Upper lobe of right lung (tissue), 1 donor: ENCODE measurements around the gene TMEM138. TPM values are rescaled to one million over a fixed set of nuclear protein-coding genes. Genes with fewer than 3 reads are reported as not detected.
A peak's percentile ranks its signal among the peaks of the same experiment; 100 is the strongest.

Source experiments
- ATAC-seq: fragments of 200-7000 bp; cut with Tn5 transposase; one replicate; pipeline ENCODE4 v1.9.1; 2020; ENCODE audit warnings: mild to moderate bottlenecking, moderate library complexity
- DNase-seq: peaks from one replicate; pipeline ENCODE4 v3.0.0-alpha.2; 2020
- H3K27ac ChIP-seq: fragments of 200-600 bp; one replicate; pipeline ENCODE4 v1.8.0; 2022
- H3K27me3 ChIP-seq: fragments of 200-600 bp; one replicate; pipeline ENCODE4 v1.8.0; 2022; ENCODE audit warnings: mild to moderate bottlenecking
- H3K36me3 ChIP-seq: fragments of 200-600 bp; one replicate; pipeline ENCODE4 v1.8.0; 2022
- H3K4me1 ChIP-seq: fragments of 200-600 bp; one replicate; pipeline ENCODE4 v1.8.0; 2022
- H3K4me3 ChIP-seq: fragments of 200-600 bp; one replicate; pipeline ENCODE4 v1.8.0; 2022; ENCODE audit warnings: mild to moderate bottlenecking
- H3K9me3 ChIP-seq: fragments of 200-600 bp; one replicate; pipeline ENCODE4 v1.8.0; 2022
- intact Hi-C: fragments of 100-400 bp; cut with DNase I; formaldehyde crosslinking; loops from one replicate; pipeline ENCODE4 v1.11.0; 2022
- long read RNA-seq: library from polyadenylated mRNA; unstranded; transcript quantifications from one replicate; pipeline ENCODE4 v2.0.0, GENCODE V29; 2021
- total RNA-seq: library from RNA; stranded (reverse); fragmentation: NEBNext Ultra II Directional; extraction: Animal tissue kit (Norgen Biotek cat#: 25700); gene quantifications from one replicate; pipeline ENCODE4 v1.2.1, GENCODE V29; 2021
- TF ChIP-seq, protein P1 (sequence below): fragments of 200-600 bp; IDR thresholded peaks from one replicate; pipeline ENCODE4 v1.8.0; 2022; ENCODE audit warnings: antibody characterized with exemption
- donor health status: DM: no; HTN: yes; CAD: no; lungs with severe emphysema.

Gene TMEM138
- 46.3 TPM for total RNA-seq
- long read RNA-seq, transcript TMEM138-201 (5 exons, 1,848 nt) = major isoform, 25 of 49 reads
- long read RNA-seq, partial matches to known transcripts = 1 of 49 reads
- long read RNA-seq, other reads (novel, unspliced or antisense) = 16 of 49 reads

DNA sequence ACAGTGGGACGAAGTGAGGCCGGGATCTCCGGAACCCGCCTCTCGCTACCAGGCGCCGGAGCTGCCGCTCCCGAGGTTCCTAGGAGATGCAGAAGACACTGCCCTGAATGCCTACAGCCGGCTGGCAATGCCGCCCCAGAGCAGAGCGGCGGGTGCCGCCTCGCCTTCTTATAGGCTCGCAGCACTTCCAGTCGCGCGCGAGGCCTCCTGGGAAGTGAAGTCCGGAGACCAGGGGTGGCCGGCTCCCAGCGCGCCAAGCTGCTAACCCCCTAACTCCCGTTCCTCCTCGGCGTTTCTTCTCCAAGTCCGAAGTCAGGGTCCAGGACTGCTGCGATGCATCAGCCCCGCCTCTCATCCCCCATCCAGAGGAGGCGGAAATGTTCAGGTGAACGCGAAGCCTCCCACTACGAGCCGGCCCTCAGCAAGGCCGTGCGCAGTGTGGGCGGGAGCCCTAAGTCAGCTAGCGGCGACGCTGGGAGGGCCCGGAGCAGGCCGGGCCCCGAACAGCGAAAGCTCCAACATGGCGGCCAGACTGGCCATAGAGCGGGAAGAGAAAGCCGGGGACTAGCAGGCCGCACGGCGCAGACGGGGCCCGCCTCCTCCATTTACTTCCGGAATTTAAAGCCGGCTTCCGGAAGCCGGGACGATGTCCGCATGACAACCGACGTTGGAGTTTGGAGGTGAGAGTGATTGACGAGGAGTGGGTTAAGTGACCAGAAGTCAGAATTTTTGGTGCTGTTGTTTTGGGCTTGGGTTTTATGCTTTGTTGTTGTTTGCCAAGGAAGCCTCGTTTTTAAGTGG is at the start of gene TMEM138, which contains the start of gene CYB561A3:
Gene TMEM138 (plus strand): TSS at position 634 of the 801 bp plus-strand sequence. CDS start 2,017 bp downstream, outside the sequence.
Gene CYB561A3 (minus strand): TSS at position 142 of the 801 bp plus-strand sequence. CDS start 5,169 bp downstream, outside the sequence.
- H3K27me3 ChIP-seq = no peaks in the 10 kb centered on the region
- ATAC-seq = peak; percentile 97
- H3K4me1 ChIP-seq = peaks cover 41% of the 10 kb centered on the region
- TF ChIP-seq, protein P1, sequence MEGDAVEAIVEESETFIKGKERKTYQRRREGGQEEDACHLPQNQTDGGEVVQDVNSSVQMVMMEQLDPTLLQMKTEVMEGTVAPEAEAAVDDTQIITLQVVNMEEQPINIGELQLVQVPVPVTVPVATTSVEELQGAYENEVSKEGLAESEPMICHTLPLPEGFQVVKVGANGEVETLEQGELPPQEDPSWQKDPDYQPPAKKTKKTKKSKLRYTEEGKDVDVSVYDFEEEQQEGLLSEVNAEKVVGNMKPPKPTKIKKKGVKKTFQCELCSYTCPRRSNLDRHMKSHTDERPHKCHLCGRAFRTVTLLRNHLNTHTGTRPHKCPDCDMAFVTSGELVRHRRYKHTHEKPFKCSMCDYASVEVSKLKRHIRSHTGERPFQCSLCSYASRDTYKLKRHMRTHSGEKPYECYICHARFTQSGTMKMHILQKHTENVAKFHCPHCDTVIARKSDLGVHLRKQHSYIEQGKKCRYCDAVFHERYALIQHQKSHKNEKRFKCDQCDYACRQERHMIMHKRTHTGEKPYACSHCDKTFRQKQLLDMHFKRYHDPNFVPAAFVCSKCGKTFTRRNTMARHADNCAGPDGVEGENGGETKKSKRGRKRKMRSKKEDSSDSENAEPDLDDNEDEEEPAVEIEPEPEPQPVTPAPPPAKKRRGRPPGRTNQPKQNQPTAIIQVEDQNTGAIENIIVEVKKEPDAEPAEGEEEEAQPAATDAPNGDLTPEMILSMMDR = no peak
- no peaks in the 10 kb centered on the region for H3K9me3 ChIP-seq
- peak; percentile 96 for DNase-seq
- H3K27ac ChIP-seq = peak within 1 kb of the TSS; percentile 99
- intact Hi-C loops = no loop called here
- H3K4me3 ChIP-seq = peak within 1 kb of the TSS; percentile 83
- H3K36me3 ChIP-seq = peaks cover 32% of the 10 kb centered on the region

DNA sequence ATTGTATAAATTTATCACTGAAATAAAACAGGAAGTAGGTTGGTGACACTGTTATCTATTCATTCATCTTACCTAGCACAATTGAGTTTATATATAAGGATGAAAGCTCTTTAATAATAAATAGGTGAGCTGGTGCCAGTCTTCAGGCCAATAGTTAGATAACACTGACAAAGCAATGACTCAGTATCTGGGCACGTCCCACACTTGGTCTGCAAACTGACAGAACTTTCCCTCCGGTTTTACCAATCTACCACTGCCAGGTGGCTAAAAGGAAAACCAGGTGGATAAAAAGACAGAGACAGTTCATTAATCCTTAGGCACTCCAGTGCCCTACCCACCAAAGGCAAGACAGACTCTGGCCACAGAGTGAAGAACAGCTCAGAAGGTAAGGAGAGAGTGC is 46.9 kb upstream of the TMEM138 start:
- no peak for DNase-seq
- no peaks in the 10 kb centered on the region for H3K4me1 ChIP-seq
- H3K9me3 ChIP-seq = no peaks in the 10 kb centered on the region
- H3K36me3 ChIP-seq = peaks cover 98% of the 10 kb centered on the region
- TF ChIP-seq, protein P1 = no peak
- no peaks in the 10 kb centered on the region for H3K27me3 ChIP-seq
- no peak overlapping the region for H3K27ac ChIP-seq
- H3K4me3 ChIP-seq = no peak overlapping the region
- no peak for ATAC-seq
- intact Hi-C loops = no loop called here

DNA sequence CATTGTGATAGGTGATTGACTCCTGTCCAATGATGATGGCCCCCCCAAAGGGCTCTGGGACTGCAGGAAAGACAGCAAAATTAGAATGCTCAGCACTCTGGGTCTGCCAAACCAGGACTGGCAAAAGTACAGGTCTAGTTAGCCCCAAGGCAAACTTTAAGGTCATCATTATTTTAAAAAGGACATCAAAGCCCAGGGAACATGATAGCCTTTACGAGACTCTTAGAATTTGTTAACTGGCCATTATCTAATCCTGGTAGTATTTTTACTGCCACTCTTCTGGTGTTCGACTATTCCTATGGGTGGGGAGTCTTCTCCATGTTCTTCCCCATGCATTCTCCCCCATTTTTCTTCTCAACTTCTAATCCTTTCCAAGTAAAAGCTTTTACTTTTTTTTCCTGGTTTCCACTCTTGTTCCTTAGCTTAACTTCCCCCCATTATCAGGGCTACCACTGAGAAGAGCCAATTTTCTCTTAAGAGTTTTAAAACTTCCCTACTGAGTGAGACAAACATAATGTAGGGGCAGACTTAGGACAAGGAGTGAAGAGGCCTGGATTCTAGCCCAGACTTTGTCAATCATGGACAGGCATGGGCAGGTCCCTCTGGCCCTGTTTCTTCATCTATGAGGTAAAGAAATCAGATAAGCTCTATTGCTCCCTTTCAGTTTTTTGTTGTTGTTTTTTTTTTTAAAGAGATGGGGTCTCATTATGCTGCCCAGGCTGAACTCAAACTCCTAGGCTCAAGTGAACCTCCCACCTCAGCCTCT is 36.3 kb upstream of the TMEM138 start:
- Histone ChIP-seq H3K4me1 (peaks cover 2% of the 10 kb centered on the region), H3K9me3 (no peaks in the 10 kb centered on the region), H3K27me3 (no peaks in the 10 kb centered on the region), H3K36me3 (peaks cover 95% of the 10 kb centered on the region), H3K4me3 (no peak overlapping the region), H3K27ac (no peak overlapping the region)
- TF ChIP-seq, protein P1 = no peak
- intact Hi-C loops = no loop called here
- ATAC-seq = no peak
- DNase-seq = no peak

DNA sequence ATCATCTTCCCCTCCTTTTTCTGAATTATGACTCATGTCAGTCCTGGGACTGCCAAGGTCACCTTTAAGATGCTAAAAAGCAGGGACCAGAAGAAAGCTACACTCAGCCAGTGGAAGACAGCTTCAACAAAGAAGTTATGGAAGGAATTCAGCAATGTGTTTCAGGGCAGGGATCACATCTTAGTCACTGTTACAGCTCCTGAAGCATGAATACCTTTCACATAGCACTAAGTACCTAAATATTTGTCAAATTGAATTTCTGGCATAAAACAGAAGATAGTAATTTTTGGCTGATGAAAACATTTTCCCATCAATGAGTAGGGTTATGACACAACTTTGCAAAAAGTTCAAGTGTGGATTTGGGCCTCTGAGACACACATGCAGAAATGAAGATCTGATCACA is 34.5 kb upstream of the TMEM138 start:
- H3K27me3 ChIP-seq = no peaks in the 10 kb centered on the region
- intact Hi-C loops = no loop called here
- H3K36me3 ChIP-seq = peaks cover 77% of the 10 kb centered on the region
- no peak overlapping the region for H3K4me3 ChIP-seq
- no peak for DNase-seq
- TF ChIP-seq, protein P1 = no peak
- no peaks in the 10 kb centered on the region for H3K9me3 ChIP-seq
- H3K4me1 ChIP-seq = peaks cover 18% of the 10 kb centered on the region
- H3K27ac ChIP-seq = no peak overlapping the region
- no peak for ATAC-seq

DNA sequence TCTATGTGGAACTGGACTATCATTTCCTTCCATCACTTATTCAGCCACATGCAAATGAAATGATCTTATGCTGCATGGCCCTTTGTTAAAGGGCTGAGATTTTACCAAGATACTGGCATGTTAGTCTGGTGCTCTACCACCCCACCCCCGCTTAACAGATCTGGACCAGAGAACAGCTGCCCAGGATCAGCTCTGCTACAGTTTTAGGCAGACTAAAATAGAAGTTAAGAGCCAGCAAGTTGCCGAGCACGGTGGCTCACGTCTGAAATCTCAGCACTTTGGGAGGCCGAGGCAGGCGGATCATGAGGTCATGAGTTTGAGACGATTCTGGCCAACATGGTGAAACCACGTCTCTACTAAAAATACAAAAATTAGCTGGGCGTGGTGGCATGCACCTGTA is 33.8 kb upstream of the TMEM138 start:
- no peaks in the 10 kb centered on the region for H3K9me3 ChIP-seq
- H3K36me3 ChIP-seq = peaks cover 70% of the 10 kb centered on the region
- H3K27ac ChIP-seq = no peak overlapping the region
- no peaks in the 10 kb centered on the region for H3K27me3 ChIP-seq
- DNase-seq (no peak), ATAC-seq (no peak)
- H3K4me3 ChIP-seq = no peak overlapping the region
- H3K4me1 ChIP-seq = peaks cover 18% of the 10 kb centered on the region
- intact Hi-C loops = no loop called here
- TF ChIP-seq, protein P1 = no peak
